GM19193 (cell line): ENCODE measurements around the gene SLC9A9.

Experiments
- POLR2A ChIP-seq: IDR thresholded peaks from 4 replicates; pipeline ENCODE4 v1.6.1; 2011; ENCODE audit not compliant: insufficient read depth, insufficient read length; ENCODE audit errors: extremely low read depth

SLC9A9 gene

GRCh38 chr3:143634991-143635390 lies 213.3 kb downstream of the SLC9A9 start:
- TF ChIP-seq POLR2A = no peak

GRCh38 chr3:143634427-143634826 lies 213.8 kb downstream of the SLC9A9 start:
- no peak for TF ChIP-seq POLR2A

GRCh38 chr3:143633816-143634215 lies 214.5 kb downstream of the SLC9A9 start:
- TF ChIP-seq POLR2A = no peak

GRCh38 chr3:143629726-143630125 lies 218.5 kb downstream of the SLC9A9 start:
- TF ChIP-seq POLR2A = no peak

- TF ChIP-seq POLR2A = no peak
Observed at GRCh38 chr3:143628971-143629370, 219.3 kb downstream of the SLC9A9 start.

GRCh38 chr3:143627336-143627735 lies 220.9 kb downstream of the SLC9A9 start:
- no peak for TF ChIP-seq POLR2A

- no peak for TF ChIP-seq POLR2A
Observed at GRCh38 chr3:143619231-143619630, 229.0 kb downstream of the SLC9A9 start.

GRCh38 chr3:143617050-143617449 lies 231.2 kb downstream of the SLC9A9 start:
- TF ChIP-seq POLR2A = no peak

- no peak for TF ChIP-seq POLR2A
Observed at GRCh38 chr3:143613226-143613625, 235.0 kb downstream of the SLC9A9 start.

- TF ChIP-seq POLR2A = no peak
Observed at GRCh38 chr3:143612541-143612940, 235.7 kb downstream of the SLC9A9 start.

GRCh38 chr3:143608966-143609365 lies 239.3 kb downstream of the SLC9A9 start:
- no peak for TF ChIP-seq POLR2A

GRCh38 chr3:143605233-143605950 lies 242.9 kb downstream of the SLC9A9 start:
- no peak for TF ChIP-seq POLR2A

GRCh38 chr3:143604402-143605185 lies 243.7 kb downstream of the SLC9A9 start:
- TF ChIP-seq POLR2A = no peak

GRCh38 chr3:143603774-143604173 lies 244.5 kb downstream of the SLC9A9 start:
- no peak for TF ChIP-seq POLR2A

- no peak for TF ChIP-seq POLR2A
Observed at GRCh38 chr3:143601723-143602484, 246.4 kb downstream of the SLC9A9 start.
